Osteocyte (in vitro differentiated cells): Measurements from ENCODE around the gene MPZL1. TPM values are rescaled to one million over a fixed set of nuclear protein-coding genes. Genes with fewer than 3 reads are reported as not detected.
A peak's percentile ranks its signal among the peaks of the same experiment; 100 is the strongest.
"Not testable (repeated sequence)": the region's sequence is repeated elsewhere in the genome, so short reads cannot be mapped to it uniquely, and the experiment has no call there.

Experiments used
- DNase-seq: peaks from one replicate; pipeline ENCODE4 v3.0.0; 2021; ENCODE audit warnings: mixed read lengths; ENCODE audit not compliant: unreplicated experiment; ENCODE audit errors: extremely low spot score
- H3K27ac Mint-ChIP-seq: one replicate; pipeline ENCODE4 v1.8.0; 2021; ENCODE audit warnings: mild to moderate bottlenecking, mixed read lengths; ENCODE audit not compliant: unreplicated experiment
- H3K27me3 Mint-ChIP-seq: one replicate; pipeline ENCODE4 v1.8.0; 2021; ENCODE audit warnings: mixed read lengths; ENCODE audit not compliant: unreplicated experiment
- H3K36me3 Mint-ChIP-seq: one replicate; pipeline ENCODE4 v1.8.0; 2021; ENCODE audit warnings: mixed read lengths; ENCODE audit not compliant: unreplicated experiment
- H3K4me1 Mint-ChIP-seq: one replicate; pipeline ENCODE4 v1.8.0; 2021; ENCODE audit warnings: mixed read lengths; ENCODE audit not compliant: unreplicated experiment
- H3K4me3 Mint-ChIP-seq: one replicate; pipeline ENCODE4 v1.8.0; 2021; ENCODE audit warnings: mild to moderate bottlenecking, moderate library complexity, mixed read lengths; ENCODE audit not compliant: unreplicated experiment
- H3K9me3 Mint-ChIP-seq: one replicate; pipeline ENCODE4 v1.8.0; 2021; ENCODE audit warnings: mixed read lengths; ENCODE audit not compliant: unreplicated experiment
- total RNA-seq: library from RNA; stranded (reverse); gene quantifications from 2 replicates; pipeline ENCODE4 v1.2.1, GENCODE V29; 2021
- TF ChIP-seq, protein P1 (sequence below): fragments of 200-600 bp; sonication (generic); IDR thresholded peaks from 2 replicates; pipeline ENCODE4 v1.5.0; 2021; ENCODE audit warnings: antibody characterized with exemption, mild to moderate bottlenecking, moderate library complexity

Gene MPZL1
- total RNA-seq, 1 donor from 2014 or later: 155 TPM

- Mint-ChIP-seq H3K4me3 (no peak overlapping the region), H3K9me3 (no peaks in the 10 kb centered on the region), H3K27me3 (no peaks in the 10 kb centered on the region), H3K36me3 (peaks cover 6% of the 10 kb centered on the region), H3K4me1 (peaks cover 36% of the 10 kb centered on the region), H3K27ac (no peak overlapping the region)
- no peak for DNase-seq
- TF ChIP-seq, protein P1, sequence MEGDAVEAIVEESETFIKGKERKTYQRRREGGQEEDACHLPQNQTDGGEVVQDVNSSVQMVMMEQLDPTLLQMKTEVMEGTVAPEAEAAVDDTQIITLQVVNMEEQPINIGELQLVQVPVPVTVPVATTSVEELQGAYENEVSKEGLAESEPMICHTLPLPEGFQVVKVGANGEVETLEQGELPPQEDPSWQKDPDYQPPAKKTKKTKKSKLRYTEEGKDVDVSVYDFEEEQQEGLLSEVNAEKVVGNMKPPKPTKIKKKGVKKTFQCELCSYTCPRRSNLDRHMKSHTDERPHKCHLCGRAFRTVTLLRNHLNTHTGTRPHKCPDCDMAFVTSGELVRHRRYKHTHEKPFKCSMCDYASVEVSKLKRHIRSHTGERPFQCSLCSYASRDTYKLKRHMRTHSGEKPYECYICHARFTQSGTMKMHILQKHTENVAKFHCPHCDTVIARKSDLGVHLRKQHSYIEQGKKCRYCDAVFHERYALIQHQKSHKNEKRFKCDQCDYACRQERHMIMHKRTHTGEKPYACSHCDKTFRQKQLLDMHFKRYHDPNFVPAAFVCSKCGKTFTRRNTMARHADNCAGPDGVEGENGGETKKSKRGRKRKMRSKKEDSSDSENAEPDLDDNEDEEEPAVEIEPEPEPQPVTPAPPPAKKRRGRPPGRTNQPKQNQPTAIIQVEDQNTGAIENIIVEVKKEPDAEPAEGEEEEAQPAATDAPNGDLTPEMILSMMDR: no peak
Observed at GRCh38 chr1:167799747-167800146, 78.0 kb downstream of the MPZL1 start.

GRCh38 chr1:167800251-167800650 lies 78.5 kb downstream of the MPZL1 start:
- Mint-ChIP-seq H3K4me3 (no peak overlapping the region), H3K27ac (no peak overlapping the region), H3K36me3 (peaks cover 6% of the 10 kb centered on the region), H3K27me3 (no peaks in the 10 kb centered on the region), H3K9me3 (no peaks in the 10 kb centered on the region), H3K4me1 (peaks cover 39% of the 10 kb centered on the region)
- DNase-seq: no peak
- TF ChIP-seq, protein P1: no peak

DNA sequence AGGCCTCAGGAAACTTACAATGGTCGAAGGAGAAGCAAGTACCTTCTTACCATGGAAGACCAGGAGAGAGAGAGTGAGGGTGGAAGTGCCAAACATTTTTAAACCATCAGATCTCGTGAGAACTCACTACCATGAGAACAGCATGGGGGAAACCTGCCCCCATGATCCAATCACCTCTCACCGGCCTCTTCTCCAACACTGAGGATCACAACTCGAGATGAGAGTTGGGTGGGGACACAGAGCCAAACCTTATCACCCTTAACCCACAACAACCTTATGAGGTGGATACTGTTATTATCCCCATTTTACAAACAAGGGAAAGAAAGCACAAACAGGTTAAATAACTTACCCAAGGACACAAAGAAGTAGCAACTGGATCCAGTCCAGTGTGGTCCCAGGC lies 80.5 kb downstream of the MPZL1 start:
- peaks cover 25% of the 10 kb centered on the region for H3K4me1 Mint-ChIP-seq
- no peak overlapping the region for H3K4me3 Mint-ChIP-seq
- H3K27ac Mint-ChIP-seq: no peak overlapping the region
- DNase-seq: no peak
- H3K27me3 Mint-ChIP-seq: no peaks in the 10 kb centered on the region
- no peaks in the 10 kb centered on the region for H3K9me3 Mint-ChIP-seq
- H3K36me3 Mint-ChIP-seq: peaks cover 6% of the 10 kb centered on the region
- TF ChIP-seq, protein P1: no peak

- H3K27ac Mint-ChIP-seq: peak overlapping the region; percentile 48
- H3K4me3 Mint-ChIP-seq: peak overlapping the region; percentile 19
Observed at GRCh38 chr1:167803358-167804207, 81.8 kb downstream of the MPZL1 start.

GRCh38 chr1:167805041-167805556 lies 83.3 kb downstream of the MPZL1 start:
- no peak for DNase-seq
- Mint-ChIP-seq H3K9me3 (peaks cover 4% of the 10 kb centered on the region), H3K36me3 (peaks cover 4% of the 10 kb centered on the region), H3K27ac (peak overlapping the region; percentile 9), H3K4me1 (peaks cover 23% of the 10 kb centered on the region), H3K27me3 (no peaks in the 10 kb centered on the region), H3K4me3 (no peak overlapping the region)
- TF ChIP-seq, protein P1: no peak

More at GRCh38 chr1:167803358-167804207, 81.8 kb downstream of the MPZL1 start:
- peaks cover 4% of the 10 kb centered on the region for H3K36me3 Mint-ChIP-seq
- no peaks in the 10 kb centered on the region for H3K9me3 Mint-ChIP-seq
- no peaks in the 10 kb centered on the region for H3K27me3 Mint-ChIP-seq
- TF ChIP-seq, protein P1: peak; percentile 98
- H3K4me1 Mint-ChIP-seq: peaks cover 21% of the 10 kb centered on the region
- peak; percentile 95 for DNase-seq

DNA sequence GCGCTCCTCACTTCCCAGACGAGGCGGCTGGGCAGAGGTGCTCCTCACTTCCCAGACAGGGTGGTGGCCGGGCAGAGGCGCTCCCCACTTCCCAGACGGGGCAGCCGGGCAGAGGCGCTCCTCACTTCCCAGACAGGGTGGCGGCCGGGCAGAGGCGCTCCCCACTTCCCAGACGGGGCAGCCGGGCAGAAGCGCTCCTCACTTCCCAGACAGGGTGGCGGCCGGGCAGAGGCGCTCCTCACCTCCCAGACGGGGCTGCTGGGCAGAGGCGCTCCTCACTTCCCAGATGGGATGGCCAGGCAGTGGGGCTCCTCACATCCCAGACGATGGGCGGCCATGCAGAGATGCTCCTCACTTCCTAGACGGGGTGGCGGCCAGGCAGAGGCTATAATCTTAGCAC lies 84.5 kb downstream of the MPZL1 start:
- H3K9me3 Mint-ChIP-seq, H3K27ac Mint-ChIP-seq, H3K4me3 Mint-ChIP-seq, H3K36me3 Mint-ChIP-seq, H3K27me3 Mint-ChIP-seq, DNase-seq: not testable (repeated sequence)
- peaks cover 23% of the 10 kb centered on the region for H3K4me1 Mint-ChIP-seq

- H3K4me3 Mint-ChIP-seq, H3K9me3 Mint-ChIP-seq, H3K36me3 Mint-ChIP-seq, H3K27ac Mint-ChIP-seq, DNase-seq, H3K27me3 Mint-ChIP-seq: not testable (repeated sequence)
- H3K4me1 Mint-ChIP-seq: peaks cover 23% of the 10 kb centered on the region
Observed at GRCh38 chr1:167806676-167807075, 84.9 kb downstream of the MPZL1 start.
